SU-DHL-6 (cell line): ENCODE data around the gene EFNB2.
A peak's percentile ranks its signal among the peaks of the same experiment; 100 is the strongest.

ENCODE experiments used
- H2AFZ ChIP-seq: fragments of 200-600 bp; sonication (generic); 2 replicates; pipeline ENCODE4 v1.6.1; 2014; ENCODE audit warnings: low read depth, mild to moderate bottlenecking, moderate library complexity, mixed read lengths, antibody characterized with exemption, low read length; ENCODE audit not compliant: severe bottlenecking
- H3F3A ChIP-seq: fragments of 200-600 bp; shearing (Covaris generic); 2 replicates; pipeline ENCODE4 v1.6.0; 2016; ENCODE audit warnings: antibody characterized with exemption, mild to moderate bottlenecking; ENCODE audit not compliant: insufficient read depth
- H3K27ac ChIP-seq: fragments of 200-600 bp; sonication (generic); 2 replicates; pipeline ENCODE4 v1.5.1; 2016; ENCODE audit warnings: low read depth, mild to moderate bottlenecking, low read length, moderate library complexity, mixed read lengths
- H3K27me3 ChIP-seq: fragments of 200-600 bp; sonication (generic), shearing (Covaris generic); 2 replicates; pipeline ENCODE4 v1.6.0; 2014; ENCODE audit warnings: mild to moderate bottlenecking, low read length
- H3K36me3 ChIP-seq: fragments of 200-600 bp; sonication (generic); 2 replicates; pipeline ENCODE4 v1.6.1; 2014; ENCODE audit warnings: mild to moderate bottlenecking, low read length, mixed read lengths
- H3K4me2 ChIP-seq: fragments of 300-600, 200-600 bp; shearing (Covaris generic), sonication (generic); 2 replicates; pipeline ENCODE4 v1.6.0; 2014; ENCODE audit warnings: low read length, low read depth, mild to moderate bottlenecking; ENCODE audit not compliant: poor library complexity, severe bottlenecking
- H3K4me3 ChIP-seq: fragments of 200-600 bp; sonication (generic); 2 replicates; pipeline ENCODE4 v1.5.1; 2014; ENCODE audit warnings: antibody characterized with exemption, low read length, mild to moderate bottlenecking, mixed read lengths; ENCODE audit not compliant: insufficient read depth, poor library complexity, severe bottlenecking
- H3K79me2 ChIP-seq: fragments of 200-600 bp; sonication (generic); 2 replicates; pipeline ENCODE4 v1.6.1; 2014; ENCODE audit warnings: mild to moderate bottlenecking, low read length, moderate library complexity; ENCODE audit not compliant: insufficient read depth
- H3K9ac ChIP-seq: fragments of 200-600 bp; sonication (generic); 2 replicates; pipeline ENCODE4 v1.7.0; 2014; ENCODE audit warnings: mild to moderate bottlenecking, low read length
- H3K9me2 ChIP-seq: fragments of 200-600 bp; sonication (generic); replicated peaks from 2 replicates; pipeline ENCODE4 v1.6.1; 2014; ENCODE audit warnings: low read length; ENCODE audit not compliant: insufficient read depth
- H3K9me3 ChIP-seq: fragments of 200-600 bp; sonication (generic); 2 replicates; pipeline ENCODE4 v1.6.1; 2014; ENCODE audit warnings: low read length, mixed read lengths; ENCODE audit not compliant: insufficient read depth
- H4K20me1 ChIP-seq: fragments of 200-600 bp; sonication (generic); 2 replicates; pipeline ENCODE4 v1.6.1; 2014; ENCODE audit warnings: low read depth, mild to moderate bottlenecking, antibody characterized with exemption, low read length, moderate library complexity, mixed read lengths
- CTCF ChIP-seq: fragments of 200-600 bp; sonication (generic); IDR thresholded peaks from one replicate; pipeline ENCODE4 v1.5.1; 2017; ENCODE audit warnings: antibody characterized with exemption, mild to moderate bottlenecking, low read length, moderate library complexity; ENCODE audit not compliant: insufficient read depth, poor library complexity, severe bottlenecking
- EZH2phosphoT487 ChIP-seq: fragments of 200-600 bp; sonication (generic), shearing (Covaris generic); conservative IDR thresholded peaks from 2 replicates; pipeline ENCODE4 v1.6.1; 2018; ENCODE audit warnings: mild to moderate bottlenecking, antibody characterized with exemption, low read length, moderate library complexity, mixed read lengths

Gene EFNB2

GRCh38 chr13:106535552-106536243 lies at the start of gene EFNB2:
Gene EFNB2, minus strand, starts transcription at chr13:106535662. Its CDS starts 698 bp downstream, at chr13:106534964.
- Histone ChIP-seq H3K9me3 (no peaks in the 10 kb centered on the region), H3K79me2 (no peaks in the 10 kb centered on the region), H3K27ac (peak within 1 kb of the TSS; percentile 60; the same call in 1 of the 2 replicates), H3K4me3 (peak within 1 kb of the TSS; percentile 49), H3K27me3 (no peaks in the 10 kb centered on the region), H3F3A (peaks cover 38% of the 10 kb centered on the region), H3K4me2 (peak within 1 kb of the TSS; percentile 65), H4K20me1 (peaks cover 11% of the 10 kb centered on the region), H3K9ac (peak within 1 kb of the TSS; percentile 50), H3K9me2 (no peaks in the 10 kb centered on the region), H2AFZ (peak within 1 kb of the TSS; percentile 37), H3K36me3 (no peaks in the 10 kb centered on the region)
- TF ChIP-seq EZH2phosphoT487 (no peak), CTCF (no peak)

GRCh38 chr13:106581225-106581624 lies 45.8 kb upstream of the EFNB2 start:
- no peak overlapping the region for H3K4me3 ChIP-seq
- H3K27me3 ChIP-seq: no peaks in the 10 kb centered on the region
- no peak overlapping the region for H3K27ac ChIP-seq
- H3K9me3 ChIP-seq: peaks cover 15% of the 10 kb centered on the region; the same call in 1 of the 2 replicates
- H2AFZ ChIP-seq: no peak overlapping the region
- no peaks in the 10 kb centered on the region for H4K20me1 ChIP-seq
- no peaks in the 10 kb centered on the region for H3F3A ChIP-seq
- TF ChIP-seq CTCF (no peak), EZH2phosphoT487 (no peak)
- H3K36me3 ChIP-seq: no peaks in the 10 kb centered on the region
- H3K9me2 ChIP-seq: no peaks in the 10 kb centered on the region
- no peaks in the 10 kb centered on the region for H3K79me2 ChIP-seq
- no peak overlapping the region for H3K9ac ChIP-seq
- no peak overlapping the region for H3K4me2 ChIP-seq

- no peak for TF ChIP-seq CTCF
- TF ChIP-seq EZH2phosphoT487: no peak
- H3K27ac ChIP-seq: no peak overlapping the region
- H3K9me3 ChIP-seq: no peaks in the 10 kb centered on the region
These were observed 40.4 kb upstream of the EFNB2 start for GRCh38 chr13:106575896-106576295.

More at GRCh38 chr13:106575896-106576295, 40.4 kb upstream of the EFNB2 start:
- Histone ChIP-seq H3K9me2 (no peaks in the 10 kb centered on the region), H3K36me3 (no peaks in the 10 kb centered on the region), H3K79me2 (no peaks in the 10 kb centered on the region), H2AFZ (no peak overlapping the region), H4K20me1 (no peaks in the 10 kb centered on the region), H3F3A (no peaks in the 10 kb centered on the region), H3K4me3 (no peak overlapping the region), H3K9ac (no peak overlapping the region), H3K27me3 (no peaks in the 10 kb centered on the region), H3K4me2 (no peak overlapping the region)
